Activated gamma-delta T cell treated with Interleukin-2 at 50 U/mL for 16 hours (primary cell): ENCODE data around the gene NT5DC2.

ENCODE experiments used
- DNase-seq: peaks from one replicate; pipeline ENCODE4 v3.0.0-alpha.2; 2020

Gene NT5DC2

GRCh38 chr3:52484680-52485461 lies 48.8 kb downstream of the NT5DC2 start:
- DNase-seq = no peak

DNA sequence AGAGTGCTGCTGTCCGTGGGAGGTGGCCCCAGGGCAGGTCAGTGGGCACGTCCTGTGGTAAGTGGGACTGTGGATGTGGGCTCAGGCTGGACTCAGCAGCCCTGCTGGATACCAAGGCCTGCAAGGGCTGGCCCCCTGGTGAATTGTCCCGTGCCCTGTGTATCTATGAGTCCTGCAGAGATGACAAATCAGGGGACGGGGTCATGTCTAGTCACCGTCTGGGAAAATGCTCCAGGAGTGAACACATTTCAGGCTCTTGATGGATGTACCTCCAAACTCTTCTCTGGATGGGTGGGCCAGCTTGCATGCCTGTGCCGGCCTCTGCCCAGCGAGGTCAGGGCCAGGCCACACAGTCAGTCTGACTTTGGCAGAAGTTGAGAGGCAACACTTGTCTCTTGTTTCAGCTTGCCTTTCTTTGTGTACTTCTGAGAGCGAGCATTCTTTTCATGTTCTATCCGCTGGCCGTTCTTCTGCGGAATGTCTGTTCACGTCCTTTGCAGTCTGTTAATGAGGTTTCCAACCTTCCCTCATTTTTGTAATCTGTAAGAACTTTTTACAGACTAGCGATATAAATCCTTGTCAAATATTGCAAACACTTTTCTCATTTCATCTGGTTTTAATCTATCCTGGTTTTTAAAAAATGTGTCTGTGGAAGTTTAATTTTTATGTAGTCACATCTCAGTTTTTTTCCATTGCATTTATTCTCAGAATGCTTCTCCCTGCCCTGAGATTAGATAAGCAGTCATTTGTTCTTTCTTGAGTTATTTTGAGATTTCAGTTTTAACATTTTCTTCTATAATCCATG lies 49.9 kb downstream of the NT5DC2 start:
- DNase-seq = no peak

DNA sequence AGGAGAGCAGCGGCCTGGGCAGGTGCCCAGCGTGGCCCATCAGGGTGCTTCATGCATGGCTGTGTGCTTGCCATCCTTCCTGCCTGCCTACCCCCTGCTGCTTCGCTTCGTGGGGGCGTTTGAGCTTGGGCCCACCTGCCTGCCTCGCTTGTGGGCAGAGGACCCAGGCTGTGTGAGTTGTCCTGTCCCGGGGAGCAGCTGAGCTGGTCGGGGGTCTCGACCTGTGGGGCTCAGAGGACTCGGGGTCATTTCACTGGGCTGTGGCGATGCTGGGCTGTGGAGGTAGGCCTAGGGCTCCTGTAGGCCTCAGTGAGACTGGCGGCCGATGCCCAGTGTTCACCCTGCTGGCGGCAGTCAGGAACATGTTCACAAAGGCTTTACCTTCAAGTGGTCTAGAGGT lies 50.6 kb downstream of the NT5DC2 start:
- DNase-seq = no peak

GRCh38 chr3:52481819-52482521 lies 51.7 kb downstream of the NT5DC2 start:
- DNase-seq = no peak

GRCh38 chr3:52480768-52481715 lies 52.6 kb downstream of the NT5DC2 start:
- DNase-seq = no peak

DNA sequence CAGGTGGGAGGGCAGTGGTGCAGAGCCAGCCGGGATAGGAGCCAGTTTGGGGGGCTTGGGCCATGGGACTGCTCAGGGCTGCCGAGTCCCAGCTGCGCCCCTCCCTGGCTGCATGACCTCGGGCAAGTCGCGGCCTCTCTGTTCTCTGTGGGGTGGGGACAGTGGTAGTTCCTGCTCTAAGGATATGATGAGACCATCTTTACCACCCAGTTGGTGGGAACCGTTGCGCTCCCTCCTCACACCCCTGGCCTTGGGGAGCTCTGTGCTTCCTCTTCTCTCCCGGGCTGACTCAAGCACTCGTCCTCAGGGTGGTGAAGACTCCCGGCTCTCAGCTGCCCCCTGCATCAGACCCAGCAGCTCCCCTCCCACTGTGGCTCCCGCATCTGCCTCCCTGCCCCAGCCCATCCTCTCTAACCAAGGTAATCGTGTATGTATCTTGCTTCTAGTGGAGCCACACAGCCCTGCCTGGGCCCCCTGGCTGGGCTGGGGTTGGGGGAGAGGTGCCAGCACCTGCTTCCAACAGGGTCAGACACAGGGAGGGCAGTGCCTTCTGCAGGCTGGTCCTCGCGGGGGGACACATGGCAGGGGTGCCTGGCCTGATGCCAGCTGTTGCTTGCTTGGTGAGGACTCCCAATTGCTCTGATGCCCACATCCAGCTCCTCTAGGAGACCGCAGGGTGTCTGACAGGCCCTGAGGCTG lies 53.6 kb downstream of the NT5DC2 start:
- no peak for DNase-seq

DNA sequence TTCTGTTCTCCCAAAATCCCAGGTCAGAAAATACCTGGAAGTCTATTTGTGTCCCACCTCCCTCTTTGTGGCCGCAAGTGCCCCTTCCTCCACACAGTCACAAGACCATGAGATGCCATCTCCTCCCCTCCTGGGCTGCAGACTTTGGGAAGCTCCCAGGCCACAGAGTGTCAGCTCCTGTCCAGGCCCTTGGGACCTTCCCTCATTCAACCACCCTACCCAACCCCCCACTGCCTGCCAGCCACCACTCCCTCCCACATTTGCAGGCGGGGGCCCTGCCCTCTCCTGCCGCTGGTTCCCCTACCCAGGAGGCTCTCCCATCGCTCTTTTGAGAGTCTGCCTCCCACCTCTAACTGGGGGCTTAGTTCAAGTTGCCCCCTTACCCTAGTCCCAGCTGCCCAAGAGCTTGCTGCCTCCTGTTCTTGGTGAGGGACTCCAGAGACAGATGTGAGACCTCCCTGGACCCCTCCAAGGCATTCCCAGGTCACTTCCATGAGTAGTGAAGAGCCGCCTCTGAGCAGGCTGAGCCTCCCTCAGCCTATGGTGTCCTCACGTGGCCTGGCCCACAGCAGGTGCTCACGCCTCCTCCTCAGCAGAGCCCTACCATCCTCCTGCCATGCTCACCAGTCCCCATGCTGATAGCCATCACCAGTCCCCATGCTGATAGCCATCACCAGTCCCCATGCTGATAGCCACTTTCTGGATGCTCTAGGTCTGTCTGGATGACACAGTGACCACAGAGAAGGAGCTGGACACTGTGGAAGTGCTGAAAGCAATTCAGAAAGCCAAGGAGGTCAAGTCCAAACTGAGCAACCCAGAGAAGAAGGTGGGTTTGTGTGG lies 54.4 kb downstream of the NT5DC2 start:
- no peak for DNase-seq

DNA sequence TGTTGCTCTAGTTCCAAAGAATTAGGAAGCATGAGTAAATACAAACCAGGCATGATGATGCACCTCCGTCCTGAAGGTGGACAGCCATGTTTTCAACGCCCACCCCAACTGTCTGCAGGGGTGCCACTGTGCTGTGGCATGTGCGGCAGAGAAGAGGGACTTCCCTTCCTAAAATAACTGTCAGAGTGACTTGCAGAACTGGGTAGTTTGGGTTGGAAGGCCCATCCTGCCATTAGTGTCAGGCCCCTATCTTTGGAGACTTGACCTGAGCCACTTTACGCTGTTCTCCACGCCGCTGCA lies 55.9 kb downstream of the NT5DC2 start:
- no peak for DNase-seq

DNA sequence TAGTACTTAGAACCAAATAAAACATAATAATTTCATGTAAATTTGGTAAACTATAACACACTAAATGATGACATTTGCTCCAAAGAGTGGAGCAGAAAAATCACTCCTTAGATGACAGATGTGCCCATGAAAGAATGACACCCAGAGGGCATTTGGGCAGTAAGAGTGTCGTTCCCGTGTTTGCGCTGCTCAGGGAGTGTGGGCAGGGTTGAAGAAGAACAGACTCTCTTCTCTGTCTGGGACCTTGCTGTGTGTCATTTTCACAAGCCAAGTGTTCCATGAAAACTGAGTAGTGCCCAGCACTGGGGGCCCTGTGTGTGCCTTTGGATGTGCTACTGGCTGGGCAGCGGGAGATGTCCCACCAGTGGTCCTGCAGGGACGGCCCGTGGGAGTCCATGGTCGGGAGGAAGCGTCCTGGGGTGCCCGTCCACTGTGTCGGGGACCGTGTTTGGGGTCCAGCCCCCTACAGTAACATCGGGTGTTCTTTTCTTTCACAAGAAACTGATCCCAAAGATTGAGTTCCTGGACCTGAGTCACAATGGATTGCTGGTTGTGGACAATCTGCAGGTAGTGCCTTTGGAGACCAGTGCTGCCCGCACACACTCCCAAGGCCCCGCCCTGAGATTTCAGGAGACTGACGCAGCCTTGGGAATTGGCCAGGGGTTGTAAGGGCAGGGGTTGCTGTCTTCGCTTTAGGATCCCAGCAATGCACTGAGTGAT lies 56.4 kb downstream of the NT5DC2 start:
- no peak for DNase-seq
